Stimulated activated CD8-positive, alpha-beta memory T cell treated with anti-CD3 and anti-CD28 coated beads, Interleukin-7, amount 100 ng/mL, for 4 hours (primary cell): ENCODE results near the gene RIT2.
"Not testable (repeated sequence)": the region's sequence is repeated elsewhere in the genome, so short reads cannot be mapped to it uniquely, and the experiment has no call there.

Experiments used
- DNase-seq, 2 donors: peaks; one replicate each; pipeline ENCODE4 v3.0.0-alpha.2; 2020; ENCODE audit warnings: low read depth in 2 of 2

RIT2 gene

DNA sequence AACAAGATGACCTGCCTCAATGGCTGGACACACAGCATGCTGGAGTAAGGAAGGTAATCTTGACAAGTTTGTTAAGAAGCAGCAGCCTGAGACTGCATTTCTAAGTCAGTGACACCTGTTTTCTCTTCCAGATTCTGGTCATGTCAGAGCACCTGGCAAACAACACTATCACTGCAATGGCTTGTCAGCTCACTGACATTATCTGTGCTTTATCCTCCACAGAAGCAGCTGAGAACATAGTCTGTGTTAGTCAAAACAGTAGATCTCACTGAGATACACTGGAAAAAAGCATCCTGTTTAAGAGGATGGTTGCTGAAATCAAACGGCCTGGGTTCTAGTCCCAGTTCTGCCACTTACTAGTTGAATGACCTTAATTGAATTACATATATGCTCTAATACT is 355.2 kb downstream of the RIT2 start:
- no peak for DNase-seq

GRCh38 chr18:42758852-42759251 is 356.6 kb downstream of the RIT2 start:
- no peak for DNase-seq

DNA sequence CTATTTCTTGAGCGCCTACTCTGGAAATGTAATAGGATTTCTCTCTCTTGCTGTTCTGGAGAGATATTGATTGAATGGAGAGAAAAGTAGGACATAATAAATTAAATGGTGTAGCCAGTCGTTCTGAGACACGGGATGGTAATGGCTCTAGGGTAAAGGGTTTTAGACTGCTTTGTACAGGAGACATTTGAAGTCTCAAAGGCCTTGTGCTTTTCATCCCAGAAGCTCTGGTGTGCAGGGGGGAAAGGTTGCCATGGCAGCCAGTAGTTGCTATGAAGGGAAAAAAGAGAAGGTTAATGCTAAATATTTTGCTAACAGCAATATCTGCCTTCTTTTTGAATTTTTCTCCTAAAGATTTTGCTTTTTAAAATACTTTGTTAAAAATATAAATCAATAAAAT is 359.3 kb downstream of the RIT2 start:
- DNase-seq: no peak

- DNase-seq: no peak
Measured at GRCh38 chr18:42752916-42753315, 362.6 kb downstream of the RIT2 start.

GRCh38 chr18:42746794-42747193 is 368.7 kb downstream of the RIT2 start:
- no peak for DNase-seq

DNA sequence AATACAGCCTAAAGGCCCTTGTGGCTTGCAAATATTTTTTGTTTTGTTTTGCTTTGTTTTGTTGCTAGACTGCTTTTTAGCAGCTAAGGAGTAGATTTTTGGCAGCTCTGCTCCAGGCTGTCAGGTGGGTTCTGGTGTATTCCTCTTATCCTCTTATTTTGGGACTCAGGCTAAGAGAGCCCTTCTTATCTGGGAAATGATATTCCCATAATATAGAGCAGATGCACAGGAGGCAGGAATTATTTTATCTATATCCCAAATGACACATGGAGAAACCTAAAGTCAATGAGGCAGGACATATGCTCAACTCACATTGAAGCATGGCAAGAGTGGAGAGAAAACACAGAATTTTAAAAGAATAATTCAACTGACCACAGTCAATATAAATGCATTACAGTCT is 369.6 kb downstream of the RIT2 start:
- DNase-seq: no peak

DNA sequence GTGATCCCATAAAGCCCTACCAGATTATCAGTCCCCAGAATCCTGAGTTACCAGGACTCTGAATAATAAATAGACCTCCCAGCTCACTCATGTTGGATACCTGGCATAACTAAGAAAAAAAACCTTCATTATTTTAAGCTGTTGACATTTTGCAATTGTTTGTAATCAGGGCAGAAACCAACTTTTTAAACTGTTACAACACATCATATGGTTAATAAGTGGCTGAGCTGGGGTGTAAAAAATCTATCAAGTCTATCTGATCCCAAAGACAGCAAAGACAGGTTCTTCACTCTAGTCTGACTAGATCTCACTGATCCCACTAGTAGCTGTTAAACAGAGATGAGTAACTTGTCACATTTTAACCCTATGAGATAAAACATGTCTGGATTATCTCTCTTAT is 370.3 kb downstream of the RIT2 start:
- DNase-seq: no peak

DNA sequence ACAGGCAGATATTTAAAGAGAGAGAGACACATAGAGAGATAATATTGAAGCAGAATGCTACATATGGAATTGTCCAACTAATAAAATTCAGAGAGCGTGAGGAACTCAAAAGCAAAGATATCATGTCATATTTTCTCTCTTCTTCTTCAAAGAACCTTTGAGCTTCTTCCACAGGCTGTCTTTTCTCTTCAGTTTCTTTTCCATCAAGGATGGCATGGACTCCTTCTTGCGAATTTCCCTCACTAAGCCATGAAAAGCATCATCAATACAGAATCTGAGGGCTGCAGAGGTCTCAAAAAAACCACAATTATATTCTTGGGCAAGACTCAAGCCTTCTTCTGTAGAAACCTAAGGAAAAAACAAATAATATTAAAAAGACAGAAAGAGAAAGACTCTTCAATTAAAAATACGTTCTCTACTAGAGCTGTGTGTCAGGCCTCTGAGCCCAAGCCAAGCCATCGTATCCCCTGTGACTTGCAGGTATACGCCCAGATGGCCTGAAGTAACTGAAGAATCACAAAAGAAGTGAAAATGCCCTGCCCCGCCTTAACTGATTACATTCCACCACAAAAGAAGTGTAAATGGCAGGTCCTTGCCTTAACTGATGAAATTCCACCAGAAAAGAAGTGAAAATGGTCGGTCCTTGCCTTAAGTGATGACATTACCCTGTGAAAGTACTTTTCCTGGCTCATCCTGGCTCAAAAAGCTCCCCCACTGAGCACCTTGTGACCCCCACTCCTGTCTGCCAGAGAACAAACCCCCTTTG is 371.9 kb downstream of the RIT2 start:
- no peak for DNase-seq

DNA sequence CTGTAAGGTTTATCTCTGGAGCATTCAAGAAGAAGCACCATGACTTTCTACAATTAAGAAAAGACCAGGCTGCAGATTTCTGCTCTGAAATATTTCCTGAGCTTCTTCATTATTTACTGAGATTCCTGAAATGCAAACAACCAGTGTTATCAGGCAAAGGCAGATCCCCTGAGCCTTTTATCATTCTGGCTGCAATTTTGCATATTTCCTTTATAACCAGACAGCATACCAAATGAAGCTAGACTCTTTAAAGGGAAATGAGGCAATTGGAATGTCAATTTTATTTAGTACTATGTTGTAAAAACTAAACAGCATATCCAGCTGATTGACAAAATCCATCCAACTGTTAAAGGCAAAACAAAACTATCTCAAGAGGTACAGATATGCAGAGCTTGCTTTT is 372.5 kb downstream of the RIT2 start:
- no peak for DNase-seq

- no peak for DNase-seq
Measured at GRCh38 chr18:42742474-42742873, 373.0 kb downstream of the RIT2 start.

DNA sequence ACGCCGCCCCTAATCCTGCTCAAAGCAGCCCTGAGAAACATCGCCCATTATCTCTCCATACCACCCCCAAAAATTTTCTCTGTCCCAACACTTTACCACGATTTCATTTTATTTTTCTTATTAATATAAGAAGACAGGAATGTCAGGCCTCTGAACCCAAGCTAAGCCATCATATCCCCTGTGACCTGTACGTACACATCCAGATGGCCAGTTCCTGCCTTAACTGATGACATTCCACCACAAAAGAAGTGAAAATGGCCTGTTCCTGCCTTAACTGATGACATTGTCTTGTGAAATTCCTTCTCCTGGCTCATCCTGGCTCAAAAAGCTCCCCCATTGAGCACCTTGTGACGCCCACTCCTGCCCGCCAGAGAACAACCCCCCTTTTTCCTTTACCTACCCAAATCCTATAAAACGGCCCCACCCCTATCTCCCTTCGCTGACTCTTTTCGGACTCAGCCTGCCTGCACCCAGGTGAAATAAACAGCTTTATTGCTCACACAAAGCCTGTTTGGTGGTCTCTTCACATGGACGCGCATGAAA is 373.6 kb downstream of the RIT2 start:
- not testable (repeated sequence) for DNase-seq

GRCh38 chr18:42741299-42741698 is 374.2 kb downstream of the RIT2 start:
- DNase-seq: not testable (repeated sequence)

DNA sequence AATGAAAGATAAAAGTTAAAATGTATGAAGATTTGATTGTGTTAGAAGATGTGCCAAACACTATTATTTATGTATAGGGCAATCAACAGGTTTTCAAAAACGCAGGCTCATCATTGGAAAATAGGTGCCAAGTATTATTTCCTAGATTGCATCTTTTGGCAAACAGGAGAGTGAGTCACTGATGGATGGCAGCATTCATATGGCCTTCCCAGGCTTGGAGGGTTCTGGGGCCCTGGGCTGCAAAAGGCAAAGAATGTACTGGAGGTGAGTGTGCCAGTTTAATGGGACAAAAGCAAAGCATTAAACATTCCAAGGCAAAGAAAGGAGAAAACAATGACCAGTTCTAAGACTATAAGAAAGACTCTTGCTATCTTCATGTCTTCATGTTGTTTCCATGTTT is 379.4 kb downstream of the RIT2 start:
- no peak for DNase-seq

DNA sequence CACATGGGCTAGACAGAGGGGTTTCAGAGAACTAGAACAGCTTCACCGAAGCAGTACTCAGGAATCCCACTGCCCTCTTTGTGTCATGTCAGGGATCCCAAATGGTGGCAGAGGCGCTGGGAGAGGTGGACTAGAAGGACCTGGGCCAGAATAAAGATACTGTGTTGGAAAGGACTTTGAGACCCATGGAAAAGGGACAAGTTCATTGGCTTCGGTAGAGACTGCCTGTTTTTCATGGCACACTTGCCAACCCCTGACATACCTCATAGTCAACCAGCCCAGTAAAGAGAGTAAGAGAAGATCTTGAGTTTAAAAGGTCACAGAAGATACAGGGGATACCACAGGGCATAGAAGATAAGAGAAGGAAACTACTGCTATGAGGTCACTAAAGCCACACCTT is 381.0 kb downstream of the RIT2 start:
- no peak for DNase-seq

GRCh38 chr18:42730272-42730671 is 385.2 kb downstream of the RIT2 start:
- no peak for DNase-seq

DNA sequence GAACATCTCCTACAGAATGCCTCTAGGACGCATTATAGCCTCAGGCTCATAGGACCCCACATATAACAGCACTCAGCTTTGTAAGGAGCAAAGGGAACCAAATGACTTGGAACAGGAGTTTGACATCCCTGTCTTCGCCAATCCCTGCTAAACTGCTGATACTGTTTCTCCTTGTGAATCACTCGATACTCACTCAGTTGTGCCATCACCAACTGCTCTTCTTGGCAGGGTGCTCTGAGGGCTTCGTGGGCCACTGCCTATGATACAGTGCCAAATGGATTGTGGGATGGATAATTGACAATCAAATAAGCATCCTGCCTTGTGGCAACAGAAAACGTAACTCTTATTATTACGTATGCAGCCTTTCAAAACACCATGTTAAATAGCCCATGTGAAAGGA is 396.3 kb downstream of the RIT2 start:
- DNase-seq: no peak

- DNase-seq: no peak
Measured at GRCh38 chr18:42712065-42712464, 403.4 kb downstream of the RIT2 start.

DNA sequence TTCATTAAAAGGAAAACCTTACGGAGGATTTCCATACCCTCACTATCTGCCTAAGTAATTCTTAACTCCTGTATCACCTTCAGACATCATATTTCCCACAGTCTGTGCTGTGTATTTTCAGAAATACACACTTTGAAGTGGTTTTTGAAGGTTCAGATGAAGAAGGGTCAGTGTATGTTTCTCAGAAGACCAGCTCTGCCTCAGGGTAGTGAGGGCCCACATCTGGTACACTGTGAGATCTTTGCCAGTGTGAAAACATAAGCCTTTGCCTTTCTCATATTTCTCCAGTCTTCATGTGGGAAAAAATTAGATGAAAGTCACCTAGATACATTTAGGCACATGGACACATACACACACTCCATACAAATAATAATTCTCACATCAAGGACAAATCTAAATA is 408.4 kb downstream of the RIT2 start:
- no peak for DNase-seq

- DNase-seq: no peak
Measured at GRCh38 chr18:42706618-42707017, 408.9 kb downstream of the RIT2 start.

GRCh38 chr18:42706029-42706608 is 409.4 kb downstream of the RIT2 start:
- no peak for DNase-seq
